SIG-M5 (cell line): ENCODE results near the gene MT1G.
"Not testable (repeated sequence)": the region's sequence is repeated elsewhere in the genome, so short reads cannot be mapped to it uniquely, and the experiment has no call there.

Experiments used
- DNase-seq: peaks from one replicate; lab custom pipeline; 2025; lab: John Stamatoyannopoulos, UW

MT1G gene

GRCh38 chr16:56665286-56666261 is 2.3 kb downstream of the MT1G start:
- not testable (repeated sequence) for DNase-seq

GRCh38 chr16:56664506-56664905 is 3.4 kb downstream of the MT1G start:
- DNase-seq: no peak

- DNase-seq: no peak
Observed at GRCh38 chr16:56662357-56663354, 5.2 kb downstream of the MT1G start.

- DNase-seq: no peak
Observed at GRCh38 chr16:56658327-56658875, 9.5 kb downstream of the MT1G start.

- DNase-seq: peak; percentile 26
Observed at GRCh38 chr16:56657555-56658326, 10.1 kb downstream of the MT1G start, which contains the start of gene MT1F. Gene MT1F, plus strand, starts transcription at chr16:56657959. Its CDS starts 100 bp downstream, at chr16:56658059.

- DNase-seq: no peak
Observed at GRCh38 chr16:56653218-56653617, 14.6 kb downstream of the MT1G start.

GRCh38 chr16:56652600-56652999 is 15.3 kb downstream of the MT1G start:
- no peak for DNase-seq

GRCh38 chr16:56651586-56651985 is 16.3 kb downstream of the MT1G start, which contains the start of gene MT1B:
Gene MT1B, plus strand, starts transcription at chr16:56651886. Its CDS starts 68 bp downstream, at chr16:56651954.
- no peak for DNase-seq

- no peak for DNase-seq
Observed at GRCh38 chr16:56649820-56650219, 18.0 kb downstream of the MT1G start.

- DNase-seq: no peak
Observed at GRCh38 chr16:56649271-56649670, 18.6 kb downstream of the MT1G start.

- DNase-seq: no peak
Observed at GRCh38 chr16:56647641-56648431, 20.0 kb downstream of the MT1G start.

GRCh38 chr16:56645838-56646237 is 22.0 kb downstream of the MT1G start:
- no peak for DNase-seq

GRCh38 chr16:56645311-56645710 is 22.6 kb downstream of the MT1G start:
- DNase-seq: no peak

GRCh38 chr16:56643833-56644232 is 24.0 kb downstream of the MT1G start:
- no peak for DNase-seq

- DNase-seq: no peak
Observed at GRCh38 chr16:56643080-56643778, 24.6 kb downstream of the MT1G start.

GRCh38 chr16:56641166-56641565 is 26.7 kb downstream of the MT1G start:
- no peak for DNase-seq

GRCh38 chr16:56640076-56640475 is 27.8 kb downstream of the MT1G start:
- no peak for DNase-seq

- no peak for DNase-seq
Observed at GRCh38 chr16:56639045-56639444, 28.8 kb downstream of the MT1G start.
